Neural cell (in vitro differentiated cells): ENCODE data around the gene KRT2. TPM values are rescaled to one million over a fixed set of nuclear protein-coding genes. Genes with fewer than 3 reads are reported as not detected.

Experiments used
- H2AFZ ChIP-seq: fragments of 200-600, 300-800 bp; sonication (generic), shearing (Covaris generic); 2 replicates; pipeline ENCODE4 v1.6.0; 2014; ENCODE audit warnings: low read depth, mild to moderate bottlenecking, antibody characterized with exemption, low read length, moderate library complexity
- H3F3A ChIP-seq: fragments of 200-600 bp; shearing (Covaris generic); 2 replicates; pipeline ENCODE4 v1.6.1; 2016; ENCODE audit warnings: mild to moderate bottlenecking, moderate library complexity, mixed read lengths, antibody characterized with exemption, low read length; ENCODE audit not compliant: insufficient read depth, poor library complexity, severe bottlenecking
- H3K27ac ChIP-seq: fragments of 200-600, 300-800 bp; sonication (generic), shearing (Covaris generic); 2 replicates; pipeline ENCODE4 v1.5.1; 2014; ENCODE audit warnings: mild to moderate bottlenecking, low read length, moderate library complexity
- H3K27me3 ChIP-seq: fragments of 300-800, 200-600 bp; sonication (generic), shearing (Covaris generic); 2 replicates; pipeline ENCODE4 v1.6.0; 2014; ENCODE audit warnings: mild to moderate bottlenecking, low read depth, low read length, moderate library complexity; ENCODE audit not compliant: insufficient read depth
- H3K36me3 ChIP-seq: fragments of 300-800, 200-600 bp; sonication (generic), shearing (Covaris generic); 2 replicates; pipeline ENCODE4 v1.5.1; 2014; ENCODE audit warnings: mild to moderate bottlenecking, antibody characterized with exemption, low read length, moderate library complexity; ENCODE audit not compliant: insufficient read depth
- H3K4me2 ChIP-seq: fragments of 300-800, 200-600 bp; sonication (generic), shearing (Covaris generic); 2 replicates; pipeline ENCODE4 v1.6.0; 2014; ENCODE audit warnings: mild to moderate bottlenecking, low read length
- H3K4me3 ChIP-seq: fragments of 300-800, 200-600 bp; sonication (generic), shearing (Covaris generic); 2 replicates; pipeline ENCODE4 v1.5.1; 2014; ENCODE audit warnings: mild to moderate bottlenecking, low read length, moderate library complexity
- H3K79me2 ChIP-seq: fragments of 200-600 bp; shearing (Covaris generic); replicated peaks from 2 replicates; pipeline ENCODE4 v1.6.0; 2014; ENCODE audit warnings: mild to moderate bottlenecking, low read length, moderate library complexity; ENCODE audit not compliant: insufficient read depth
- H3K9ac ChIP-seq: fragments of 300-800, 200-600 bp; sonication (generic), shearing (Covaris generic); 2 replicates; pipeline ENCODE4 v1.6.1; 2016; ENCODE audit warnings: mild to moderate bottlenecking, low read length, mixed read lengths
- H3K9me2 ChIP-seq: fragments of 200-600 bp; shearing (Covaris generic); 2 replicates; pipeline ENCODE4 v1.6.1; 2016; ENCODE audit warnings: mild to moderate bottlenecking, low read length, mixed read lengths; ENCODE audit not compliant: insufficient read depth
- H3K9me3 ChIP-seq: fragments of 200-600, 300-800 bp; sonication (generic), shearing (Covaris generic); 2 replicates; pipeline ENCODE4 v1.6.1; 2016; ENCODE audit warnings: mild to moderate bottlenecking, mixed run types, low read length, moderate library complexity, mixed read lengths
- H4K20me1 ChIP-seq: fragments of 200-600 bp; shearing (Covaris generic); 2 replicates; pipeline ENCODE4 v1.6.1; 2016; ENCODE audit warnings: mild to moderate bottlenecking, mixed run types; ENCODE audit not compliant: insufficient read depth
- EP300 ChIP-seq: fragments of 450-650 bp; conservative IDR thresholded peaks from 2 replicates; pipeline ENCODE4 v1.6.1; 2014; ENCODE audit warnings: antibody characterized with exemption, mild to moderate bottlenecking, moderate library complexity; ENCODE audit not compliant: poor library complexity, severe bottlenecking
- EZH2 ChIP-seq: fragments of 200-600, 300-800 bp; shearing (Covaris generic), sonication (generic); IDR thresholded peaks from 2 replicates; pipeline ENCODE4 v1.6.1; 2014; ENCODE audit warnings: antibody characterized with exemption, low read length, borderline replicate concordance, mild to moderate bottlenecking; ENCODE audit not compliant: insufficient read depth, poor library complexity, severe bottlenecking
- MXI1 ChIP-seq: fragments of 450-650 bp; conservative IDR thresholded peaks from 2 replicates; pipeline ENCODE4 v1.6.1; 2014; ENCODE audit warnings: antibody characterized with exemption, mild to moderate bottlenecking; ENCODE audit not compliant: poor library complexity, severe bottlenecking
- POLR2AphosphoS5 ChIP-seq: IDR thresholded peaks from 2 replicates; pipeline ENCODE4 v1.6.1; 2012
- RAD21 ChIP-seq: fragments of 450-650 bp; conservative IDR thresholded peaks from 2 replicates; pipeline ENCODE4 v1.6.1; 2014; ENCODE audit warnings: antibody characterized with exemption, mild to moderate bottlenecking, moderate library complexity
- SMC3 ChIP-seq: fragments of 450-650 bp; conservative IDR thresholded peaks from 2 replicates; pipeline ENCODE4 v1.6.1; 2014; ENCODE audit warnings: antibody characterized with exemption, mild to moderate bottlenecking, moderate library complexity; ENCODE audit not compliant: poor library complexity
- TAF1 ChIP-seq: IDR thresholded peaks from 2 replicates; pipeline ENCODE4 v1.6.1; 2012; ENCODE audit warnings: low read depth
- polyA plus RNA-seq: library from polyadenylated mRNA; depleted of rRNA; stranded (reverse); fragments of >200 nt; gene quantifications from 2 replicates; pipeline ENCODE4 v1.2.3, GENCODE V29; 2014
- TF ChIP-seq, protein P1 (sequence below): IDR thresholded peaks from 2 replicates; pipeline ENCODE4 v1.6.1; 2012; ENCODE audit warnings: borderline replicate concordance
- TF ChIP-seq, protein P2 (sequence below): fragments of 450-650 bp; IDR thresholded peaks from 2 replicates; pipeline ENCODE4 v1.5.1; 2014; ENCODE audit warnings: antibody characterized with exemption, mild to moderate bottlenecking, moderate library complexity; ENCODE audit not compliant: poor library complexity, severe bottlenecking

The KRT2 gene
- polyA plus RNA-seq, 1 donor from 2014 or later = not detected

DNA sequence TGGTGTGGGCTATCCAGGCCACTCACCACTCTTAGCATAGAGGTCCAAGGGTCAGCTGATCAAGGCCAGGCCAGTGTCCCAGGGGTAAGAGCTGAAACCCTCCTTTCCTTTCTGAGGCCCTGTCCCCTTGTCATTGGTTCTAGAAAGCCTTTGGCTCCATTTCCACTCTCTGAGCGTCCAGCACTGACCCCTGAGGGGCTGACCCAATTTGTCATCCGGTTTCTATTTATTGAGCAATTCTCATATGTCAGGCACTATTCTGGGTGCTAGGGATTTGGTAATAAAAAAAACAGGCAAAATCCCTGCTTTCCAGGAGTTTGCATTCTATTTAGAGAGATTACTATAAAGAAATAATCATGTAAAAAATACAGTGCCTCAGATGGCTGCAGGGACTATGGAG, 47.9 kb upstream of the KRT2 start:
- no peak overlapping the region for H3K4me2 ChIP-seq
- H4K20me1 ChIP-seq = no peaks in the 10 kb centered on the region
- no peaks in the 10 kb centered on the region for H3K27me3 ChIP-seq
- H3K9me3 ChIP-seq = no peaks in the 10 kb centered on the region
- no peaks in the 10 kb centered on the region for H3F3A ChIP-seq
- no peaks in the 10 kb centered on the region for H3K36me3 ChIP-seq
- no peaks in the 10 kb centered on the region for H3K9me2 ChIP-seq
- no peaks in the 10 kb centered on the region for H3K79me2 ChIP-seq
- no peak overlapping the region for H2AFZ ChIP-seq
- no peak for TF ChIP-seq EP300
- TF ChIP-seq, protein P1, sequence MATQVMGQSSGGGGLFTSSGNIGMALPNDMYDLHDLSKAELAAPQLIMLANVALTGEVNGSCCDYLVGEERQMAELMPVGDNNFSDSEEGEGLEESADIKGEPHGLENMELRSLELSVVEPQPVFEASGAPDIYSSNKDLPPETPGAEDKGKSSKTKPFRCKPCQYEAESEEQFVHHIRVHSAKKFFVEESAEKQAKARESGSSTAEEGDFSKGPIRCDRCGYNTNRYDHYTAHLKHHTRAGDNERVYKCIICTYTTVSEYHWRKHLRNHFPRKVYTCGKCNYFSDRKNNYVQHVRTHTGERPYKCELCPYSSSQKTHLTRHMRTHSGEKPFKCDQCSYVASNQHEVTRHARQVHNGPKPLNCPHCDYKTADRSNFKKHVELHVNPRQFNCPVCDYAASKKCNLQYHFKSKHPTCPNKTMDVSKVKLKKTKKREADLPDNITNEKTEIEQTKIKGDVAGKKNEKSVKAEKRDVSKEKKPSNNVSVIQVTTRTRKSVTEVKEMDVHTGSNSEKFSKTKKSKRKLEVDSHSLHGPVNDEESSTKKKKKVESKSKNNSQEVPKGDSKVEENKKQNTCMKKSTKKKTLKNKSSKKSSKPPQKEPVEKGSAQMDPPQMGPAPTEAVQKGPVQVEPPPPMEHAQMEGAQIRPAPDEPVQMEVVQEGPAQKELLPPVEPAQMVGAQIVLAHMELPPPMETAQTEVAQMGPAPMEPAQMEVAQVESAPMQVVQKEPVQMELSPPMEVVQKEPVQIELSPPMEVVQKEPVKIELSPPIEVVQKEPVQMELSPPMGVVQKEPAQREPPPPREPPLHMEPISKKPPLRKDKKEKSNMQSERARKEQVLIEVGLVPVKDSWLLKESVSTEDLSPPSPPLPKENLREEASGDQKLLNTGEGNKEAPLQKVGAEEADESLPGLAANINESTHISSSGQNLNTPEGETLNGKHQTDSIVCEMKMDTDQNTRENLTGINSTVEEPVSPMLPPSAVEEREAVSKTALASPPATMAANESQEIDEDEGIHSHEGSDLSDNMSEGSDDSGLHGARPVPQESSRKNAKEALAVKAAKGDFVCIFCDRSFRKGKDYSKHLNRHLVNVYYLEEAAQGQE = no peak
- TF ChIP-seq TAF1 = no peak
- TF ChIP-seq SMC3 = no peak
- no peak for TF ChIP-seq EZH2
- no peak for TF ChIP-seq POLR2AphosphoS5
- H3K9ac ChIP-seq = no peak overlapping the region
- no peak overlapping the region for H3K4me3 ChIP-seq
- no peak overlapping the region for H3K27ac ChIP-seq

DNA sequence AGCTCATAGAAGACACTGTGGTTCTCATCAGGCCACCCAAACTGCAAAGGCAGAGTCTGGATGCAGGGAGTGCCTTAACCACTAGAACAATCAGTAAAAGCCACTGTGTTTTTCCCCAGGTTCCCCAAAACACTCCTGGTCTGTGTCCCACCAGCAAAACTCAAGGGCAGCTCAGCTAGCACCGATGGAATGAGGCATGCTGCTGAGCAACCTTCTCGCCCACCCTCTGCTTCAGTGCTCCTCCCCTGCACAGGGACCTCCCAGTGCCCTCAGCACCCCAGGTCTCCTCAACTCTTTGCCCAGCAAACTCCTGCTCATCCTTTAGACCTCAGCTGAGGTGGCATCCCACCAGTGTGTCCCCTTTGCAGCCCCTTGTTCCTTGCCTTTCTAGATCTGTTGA, 47.4 kb upstream of the KRT2 start:
- no peaks in the 10 kb centered on the region for H3K36me3 ChIP-seq
- no peak overlapping the region for H3K9ac ChIP-seq
- no peaks in the 10 kb centered on the region for H3F3A ChIP-seq
- H2AFZ ChIP-seq = no peak overlapping the region
- no peaks in the 10 kb centered on the region for H3K9me2 ChIP-seq
- no peak overlapping the region for H3K4me3 ChIP-seq
- no peak overlapping the region for H3K4me2 ChIP-seq
- H3K9me3 ChIP-seq = no peaks in the 10 kb centered on the region
- H4K20me1 ChIP-seq = no peaks in the 10 kb centered on the region
- no peak overlapping the region for H3K27ac ChIP-seq
- H3K27me3 ChIP-seq = no peaks in the 10 kb centered on the region
- no peak for TF ChIP-seq TAF1
- TF ChIP-seq, protein P1 = no peak
- no peak for TF ChIP-seq POLR2AphosphoS5
- TF ChIP-seq, protein P2, sequence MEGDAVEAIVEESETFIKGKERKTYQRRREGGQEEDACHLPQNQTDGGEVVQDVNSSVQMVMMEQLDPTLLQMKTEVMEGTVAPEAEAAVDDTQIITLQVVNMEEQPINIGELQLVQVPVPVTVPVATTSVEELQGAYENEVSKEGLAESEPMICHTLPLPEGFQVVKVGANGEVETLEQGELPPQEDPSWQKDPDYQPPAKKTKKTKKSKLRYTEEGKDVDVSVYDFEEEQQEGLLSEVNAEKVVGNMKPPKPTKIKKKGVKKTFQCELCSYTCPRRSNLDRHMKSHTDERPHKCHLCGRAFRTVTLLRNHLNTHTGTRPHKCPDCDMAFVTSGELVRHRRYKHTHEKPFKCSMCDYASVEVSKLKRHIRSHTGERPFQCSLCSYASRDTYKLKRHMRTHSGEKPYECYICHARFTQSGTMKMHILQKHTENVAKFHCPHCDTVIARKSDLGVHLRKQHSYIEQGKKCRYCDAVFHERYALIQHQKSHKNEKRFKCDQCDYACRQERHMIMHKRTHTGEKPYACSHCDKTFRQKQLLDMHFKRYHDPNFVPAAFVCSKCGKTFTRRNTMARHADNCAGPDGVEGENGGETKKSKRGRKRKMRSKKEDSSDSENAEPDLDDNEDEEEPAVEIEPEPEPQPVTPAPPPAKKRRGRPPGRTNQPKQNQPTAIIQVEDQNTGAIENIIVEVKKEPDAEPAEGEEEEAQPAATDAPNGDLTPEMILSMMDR = no peak
- TF ChIP-seq EZH2 = no peak
- TF ChIP-seq RAD21 = no peak
- TF ChIP-seq MXI1 = no peak
- no peak for TF ChIP-seq EP300
- no peak for TF ChIP-seq SMC3
- H3K79me2 ChIP-seq = no peaks in the 10 kb centered on the region
